DMS114 treated with DMSO at 0.1 percent for 48 hours (cell line): ENCODE data around the gene RSBN1.
A peak's percentile ranks its signal among the peaks of the same experiment; 100 is the strongest.

Experiments used
- DNase-seq: peaks from one replicate; lab custom pipeline; 2025; ENCODE audit not compliant: unreplicated experiment; lab: John Stamatoyannopoulos, UW

RSBN1 gene

DNA sequence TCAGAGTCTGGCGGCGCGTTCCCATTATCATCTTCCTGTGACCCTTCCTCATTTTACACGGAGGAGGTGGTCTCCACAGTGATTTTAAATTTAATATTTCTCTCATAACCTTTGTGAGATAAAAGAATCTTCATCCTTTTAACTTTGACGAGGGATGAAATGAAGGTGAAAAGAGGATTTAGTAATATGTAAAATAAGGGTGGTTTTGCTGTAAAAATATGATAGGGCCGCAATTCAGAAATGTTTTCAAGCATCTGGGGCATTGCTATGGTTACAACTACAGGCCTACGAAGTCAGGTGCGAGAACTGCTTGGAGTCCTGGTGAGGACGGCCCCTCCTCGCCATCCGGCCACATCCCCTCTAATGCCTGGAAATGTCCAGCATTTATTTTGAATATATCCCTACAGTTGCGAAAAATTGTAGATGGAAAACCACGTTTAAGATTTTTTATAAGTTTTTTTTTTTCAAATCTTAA, 422 bp upstream of the RSBN1 start:
- DNase-seq, result peak; percentile 54

- peak; percentile 23 for DNase-seq
These were observed 954 bp downstream of the RSBN1 start for GRCh38 chr1:113811156-113811887.

DNA sequence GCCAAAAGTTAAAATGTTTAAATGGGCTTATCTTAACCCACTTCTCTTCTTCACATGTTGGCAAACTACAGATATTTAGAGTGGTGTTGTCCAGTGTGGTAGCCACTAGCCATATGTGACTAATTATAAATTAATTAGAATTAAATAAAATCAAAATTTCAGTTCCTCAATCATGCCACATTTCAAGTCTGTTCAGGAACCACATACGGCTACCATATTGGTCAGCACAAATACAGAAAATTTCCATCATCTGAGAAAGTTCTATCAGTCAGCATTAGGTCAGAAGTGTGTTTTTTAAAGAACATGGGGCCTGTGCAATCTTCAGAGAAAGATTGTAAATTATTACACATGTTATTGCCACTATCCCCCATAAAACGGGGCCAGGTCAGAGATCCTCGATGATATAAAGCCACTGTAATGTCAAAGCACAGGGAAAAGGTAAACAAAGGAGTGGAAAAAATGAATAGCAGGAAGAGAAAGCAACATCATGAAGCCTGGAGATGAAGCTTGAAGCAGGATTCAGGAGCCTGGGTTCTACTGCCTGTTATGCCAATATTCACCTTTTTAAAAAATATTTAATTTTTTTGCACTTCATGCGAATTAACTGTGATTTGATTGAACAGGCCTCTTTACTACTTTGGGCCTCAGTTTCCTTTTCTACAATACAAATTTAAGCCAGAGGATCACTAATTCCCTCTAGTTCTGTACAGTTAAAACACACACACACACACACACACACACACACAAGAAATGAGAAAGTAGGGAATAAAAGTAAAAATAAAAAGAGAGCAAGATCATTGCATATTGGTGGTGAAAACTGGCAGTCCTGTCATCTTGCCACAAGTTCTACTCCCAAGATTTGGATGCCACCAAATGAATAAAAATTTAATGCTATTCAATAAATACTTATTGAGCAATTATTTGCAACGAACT, 2.3 kb downstream of the RSBN1 start:
- no peak for DNase-seq

- no peak for DNase-seq
These were observed 3.7 kb downstream of the RSBN1 start for GRCh38 chr1:113808450-113809195.

- DNase-seq, result no peak
These were observed 6.6 kb downstream of the RSBN1 start for GRCh38 chr1:113805639-113806038.

- no peak for DNase-seq
These were observed 7.1 kb downstream of the RSBN1 start for GRCh38 chr1:113805256-113805531.

DNA sequence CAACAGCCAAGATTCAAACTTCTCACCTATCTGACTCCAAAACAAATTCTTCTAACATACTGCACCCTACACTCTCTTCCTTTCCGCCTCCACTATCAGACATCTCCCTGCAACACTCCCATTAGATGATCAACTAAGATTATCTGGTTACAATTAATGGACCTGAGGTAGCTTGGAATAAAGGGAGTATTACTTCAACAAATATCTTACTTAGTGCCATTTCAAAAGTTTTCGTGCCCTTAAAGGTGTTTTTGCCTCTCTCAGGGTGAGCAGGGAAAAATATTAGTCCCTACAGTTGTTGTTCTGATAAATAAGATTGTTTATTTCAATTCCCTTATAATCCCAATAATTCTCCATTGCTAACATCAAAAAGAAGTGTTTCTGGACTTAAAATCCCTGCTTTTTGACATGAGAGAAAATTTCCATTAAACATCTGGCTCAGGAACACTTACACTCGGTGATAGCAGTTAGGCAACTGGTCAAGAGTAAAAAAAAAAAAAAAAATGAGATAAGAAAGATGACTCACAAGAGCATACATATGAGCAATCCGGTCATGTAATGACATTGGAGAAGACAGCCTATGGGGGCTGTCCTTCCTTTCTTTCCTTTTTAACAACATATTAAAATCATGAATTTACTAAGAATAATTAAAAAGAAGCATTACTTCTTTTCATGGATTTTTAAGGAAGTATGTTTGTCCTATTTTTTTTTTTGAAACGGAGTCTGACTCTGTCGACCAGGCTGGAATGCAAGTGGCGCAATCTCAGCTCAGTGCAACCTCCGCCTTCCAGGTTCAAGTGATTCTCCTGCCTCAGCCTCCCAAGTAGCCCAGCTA, 7.6 kb downstream of the RSBN1 start:
- no peak for DNase-seq

DNA sequence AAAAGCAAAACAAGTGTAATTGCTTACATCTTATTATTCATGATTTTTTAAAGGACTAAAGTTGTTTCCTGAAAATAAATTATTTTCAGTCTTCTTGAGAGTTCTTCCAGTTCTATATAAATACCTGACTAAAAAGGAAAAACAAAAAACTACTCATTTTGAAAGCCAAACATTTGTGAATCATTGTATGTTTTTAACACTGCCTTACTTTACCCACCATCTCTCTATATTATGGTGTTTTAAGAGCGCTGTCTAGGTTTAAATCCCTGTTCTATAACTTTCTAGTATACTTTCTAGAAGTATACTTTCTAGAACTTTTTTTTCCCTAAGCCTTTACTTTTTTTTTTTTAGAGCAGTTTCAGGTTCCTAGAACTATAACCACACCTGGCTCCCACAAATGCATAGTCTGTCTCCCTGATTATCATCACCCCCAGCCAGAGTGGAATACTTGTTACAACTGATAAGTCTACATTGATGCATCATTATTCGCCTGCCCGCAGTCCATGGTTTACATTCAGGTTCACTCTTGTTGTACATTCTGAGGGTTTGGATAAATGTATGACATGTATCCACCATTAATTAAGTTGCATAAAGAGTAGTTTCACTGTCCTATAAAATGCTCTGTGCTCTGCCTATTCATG, 9.8 kb downstream of the RSBN1 start:
- DNase-seq, result no peak

GRCh38 chr1:113800487-113800886, 11.8 kb downstream of the RSBN1 start:
- DNase-seq, result no peak

- no peak for DNase-seq
These were observed 14.8 kb downstream of the RSBN1 start for GRCh38 chr1:113797472-113797871.

GRCh38 chr1:113793878-113794834, 18.1 kb downstream of the RSBN1 start:
- no peak for DNase-seq

- no peak for DNase-seq
These were observed 19.3 kb downstream of the RSBN1 start for GRCh38 chr1:113792986-113793385.

GRCh38 chr1:113792471-113792870, 19.8 kb downstream of the RSBN1 start:
- no peak for DNase-seq

- no peak for DNase-seq
These were observed 23.5 kb downstream of the RSBN1 start for GRCh38 chr1:113788802-113789201.

DNA sequence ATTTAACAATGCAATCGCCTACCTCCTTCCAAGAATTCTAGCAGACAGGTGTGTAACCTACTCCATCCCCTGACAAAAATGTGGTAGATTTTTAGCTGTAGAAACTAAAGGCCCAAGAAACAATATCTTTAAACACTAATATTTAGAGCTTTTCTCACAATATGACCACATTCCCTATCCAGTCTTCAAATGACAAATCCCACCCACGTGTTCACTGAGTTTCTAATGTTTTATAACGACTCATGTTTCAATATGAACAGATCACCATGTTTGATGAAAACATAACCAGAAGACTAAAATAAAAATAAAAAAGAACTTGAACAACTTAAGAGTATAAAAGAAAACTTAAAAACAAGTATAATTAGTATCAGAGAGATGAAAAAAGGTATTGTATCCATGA, 24.6 kb downstream of the RSBN1 start:
- DNase-seq, result no peak

GRCh38 chr1:113786069-113786468, 26.2 kb downstream of the RSBN1 start:
- DNase-seq, result no peak

DNA sequence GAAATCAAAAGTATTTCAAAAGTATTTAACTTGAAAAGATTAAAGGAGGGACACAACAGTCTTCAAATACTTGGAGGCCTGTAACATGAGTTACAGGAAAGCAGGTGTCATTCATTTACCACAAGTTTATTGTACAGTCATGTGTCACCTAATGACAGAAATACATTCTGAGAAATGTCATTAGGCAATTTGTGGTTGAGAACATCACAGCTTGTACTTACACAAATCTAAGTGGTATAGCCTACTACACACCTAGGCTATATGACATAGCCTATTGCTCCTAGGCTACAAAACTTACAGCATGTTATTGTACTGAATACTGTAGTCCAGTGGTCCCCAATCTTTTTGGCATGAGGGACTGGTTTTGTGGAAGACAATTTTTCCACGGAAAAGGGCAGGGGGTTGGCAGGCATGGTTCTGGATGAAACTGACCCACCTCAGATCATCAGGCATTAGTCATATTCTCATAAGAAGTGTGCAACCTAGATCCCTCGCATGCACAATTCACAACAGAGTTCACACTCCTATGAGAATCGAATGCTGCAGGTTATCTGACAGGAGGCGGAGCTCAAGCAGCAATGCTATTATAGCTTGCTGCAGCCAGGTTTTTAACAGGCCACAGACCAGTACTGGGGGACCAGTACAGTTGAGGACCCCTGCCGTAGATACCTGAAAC, 28.0 kb downstream of the RSBN1 start:
- DNase-seq, result no peak

GRCh38 chr1:113783254-113784103, 28.8 kb downstream of the RSBN1 start:
- DNase-seq, result no peak
